ENCODE data around the gene PUS1. TPM values are rescaled to one million over a fixed set of nuclear protein-coding genes. Genes with fewer than 3 reads are reported as not detected.
"Not testable (repeated sequence)": the region's sequence is repeated elsewhere in the genome, so short reads cannot be mapped to it uniquely, and the experiment has no call there.

PUS1 gene
- total and polyA plus RNA-seq, 10 of the 15 experiments (the other 5 are each of a cell fraction or from before 2014, with no cell fraction given), result 1.3 to 74.2 (median 25.4) TPM

DNA sequence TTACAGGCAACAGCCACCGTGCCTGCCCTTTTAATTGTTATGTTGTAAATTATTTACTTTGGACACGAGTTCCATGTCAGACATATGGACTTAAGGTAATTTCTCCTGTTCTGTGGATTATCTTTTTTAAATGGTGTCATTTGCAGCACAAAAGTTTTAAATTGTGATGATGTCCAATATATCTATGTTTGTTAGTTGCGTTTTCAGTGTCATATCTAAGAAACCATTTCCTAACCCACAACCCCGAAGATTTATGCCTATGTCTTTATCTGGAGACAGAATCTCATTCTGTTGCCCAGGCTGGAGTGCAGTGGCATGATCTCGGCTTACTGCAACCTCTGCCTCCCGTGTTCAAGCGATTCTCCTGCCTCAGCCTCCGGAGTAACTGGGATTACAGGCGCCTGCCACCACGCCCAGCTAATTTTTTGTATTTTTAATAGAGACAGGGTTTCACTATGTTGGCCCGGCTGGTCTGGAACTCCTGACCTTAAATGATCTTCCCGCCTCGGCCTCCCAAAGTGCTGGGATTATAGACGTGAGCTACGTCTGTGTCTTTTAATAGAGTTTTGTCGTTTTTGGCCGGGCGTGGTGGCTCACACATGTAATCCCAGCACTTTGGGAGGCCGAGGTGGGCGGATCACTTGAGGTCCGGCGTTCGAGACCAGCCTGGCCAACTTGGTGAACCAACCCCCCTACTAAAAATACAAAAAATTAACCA is 19.8 kb downstream of the PUS1 start:
- in situ Hi-C loops (cut with MboI); DNase-seq (ENCODE audit: low read depth, low spot score); H3K36me3 ChIP-seq (ENCODE audit: control insufficient read depth in 2 of 2, insufficient read depth in 2 of 2, low read length in 1 of 2); H4K20me1 ChIP-seq (ENCODE audit: control insufficient read depth, insufficient read depth); ATAC-seq; H3K9me3 ChIP-seq (replicated peaks; ENCODE audit: control insufficient read depth, insufficient read depth, low read length); BruUV-seq (replicated peaks); H3K9ac ChIP-seq (ENCODE audit: control insufficient read depth, insufficient read depth, low read length); FAIRE-seq; RAD21 ChIA-PET (ENCODE audit: unreplicated experiment); H3K27me3 ChIP-seq (replicated peaks in 1 of 2; ENCODE audit: control insufficient read depth in 2 of 2, insufficient read depth in 2 of 2, low read length in 1 of 2); H3K4me1 ChIP-seq (ENCODE audit: control insufficient read depth, insufficient read depth, low read length); SMC1A ChIA-PET (ENCODE audit: uncharacterized antibody, unreplicated experiment): not testable (repeated sequence)
- H3K79me2 ChIP-seq (ENCODE audit: control insufficient read depth, insufficient read depth, low read length), result peaks cover 31% of the 10 kb centered on the region
- WGBS (ENCODE audit: insufficient coverage, insufficient replicate concordance, low lambda C conversion rate, missing lambda C conversion rate), result 61% methylated on average over 23 of the region's 23 CpGs
- peak overlapping the region; percentile 53; the same call in 1 of the 2 replicates for H3K27ac ChIP-seq (ENCODE audit: control insufficient read depth, insufficient read depth)
- peak overlapping the region; percentile 57 for H3K4me3 ChIP-seq
- intact Hi-C loops (cut with micrococcal nuclease; ENCODE audit: unreplicated experiment), result loop anchor here (2.0 kb wide), 1 partner anchor 20 kb away; the partner anchor contains the start of gene PUS1
- ChIA-PET CTCF (interaction anchor here (0.7 to 1.0 kb wide), 2 partner anchors 13 to 111 kb away, joined by 3 to 4 read pairs; no protein-coding TSS in a partner anchor), POLR2A (interaction anchor here (1.0 kb wide), 1 partner anchor 19 kb away, joined by 3 read pairs; no protein-coding TSS in a partner anchor)
- peak overlapping the region; percentile 81 for H3K4me2 ChIP-seq (ENCODE audit: control insufficient read depth, insufficient read depth)
- H2AFZ ChIP-seq (ENCODE audit: control insufficient read depth, low read depth, low read length), result peak overlapping the region; percentile 66

- no TSS peak for BruUV-seq (replicated peaks)
- Histone ChIP-seq H3K9me3 (replicated peaks; ENCODE audit: control insufficient read depth, insufficient read depth, low read length) (no peaks in the 10 kb centered on the region), H2AFZ (ENCODE audit: control insufficient read depth, low read depth, low read length) (peak within 1 kb of the TSS; percentile 72), H3K27ac (ENCODE audit: control insufficient read depth, insufficient read depth) (peak within 1 kb of the TSS; percentile 75), H3K4me3 (peak within 1 kb of the TSS; percentile 91), H4K20me1 (ENCODE audit: control insufficient read depth, insufficient read depth) (no peaks in the 10 kb centered on the region), H3K36me3 (ENCODE audit: control insufficient read depth in 2 of 2, insufficient read depth in 2 of 2, low read length in 1 of 2) (no peaks in the 10 kb centered on the region; a peak in 1 of 4 replicates), H3K4me1 (ENCODE audit: control insufficient read depth, insufficient read depth, low read length) (peaks cover 3% of the 10 kb centered on the region; the same call in 1 of the 2 replicates), H3K9ac (ENCODE audit: control insufficient read depth, insufficient read depth, low read length) (peak within 1 kb of the TSS; percentile 87), H3K79me2 (ENCODE audit: control insufficient read depth, insufficient read depth, low read length) (peaks cover 36% of the 10 kb centered on the region), H3K4me2 (ENCODE audit: control insufficient read depth, insufficient read depth) (peak within 1 kb of the TSS; percentile 81), H3K27me3 (replicated peaks in 1 of 2; ENCODE audit: control insufficient read depth in 2 of 2, insufficient read depth in 2 of 2, low read length in 1 of 2) (no peaks in the 10 kb centered on the region)
- in situ Hi-C loops (cut with MboI) (no loop called here), intact Hi-C loops (cut with micrococcal nuclease; ENCODE audit: unreplicated experiment) (loop anchor here (2.0 to 10.0 kb wide), 2 partner anchors 21 to 175 kb away; partner anchors contain the start of gene PUS1)
- CTCF ChIA-PET, result interaction anchor here (0.9 to 1.0 kb wide), 2 partner anchors 112 to 114 kb away, joined by 3 to 4 read pairs; no protein-coding TSS in a partner anchor
- FAIRE-seq (peak; percentile 86), DNase-seq (ENCODE audit: low read depth, low spot score) (peak; percentile 53), ATAC-seq (peak; percentile 96)
- WGBS (ENCODE audit: insufficient coverage, insufficient replicate concordance, low lambda C conversion rate, missing lambda C conversion rate), result 2% methylated on average over 59 of the region's 97 CpGs
- POLR2A ChIA-PET, result interaction anchor here (1.0 kb wide), 1 partner anchor 19 kb away, joined by 3 read pairs; no protein-coding TSS in a partner anchor
- RAD21 ChIA-PET (ENCODE audit: unreplicated experiment), result no interaction called here
- SMC1A ChIA-PET (ENCODE audit: uncharacterized antibody, unreplicated experiment), result no interaction called here
- TF ChIP-seq POLR2AphosphoS2 (IDR thresholded peaks at IDR 0.05; ENCODE audit: low read depth, low read length) (no peak), ZNF207 (IDR thresholded peaks at IDR 0.05; ENCODE audit: borderline replicate concordance) (0 out of 2 replicates have a peak, but pooled peaks have one; percentile 80), USF1 (IDR thresholded peaks at IDR 0.05; ENCODE audit: borderline replicate concordance, extremely low read length, insufficient read depth, low read depth, low read length) (no peak), GATAD2B (conservative IDR thresholded peaks at IDR 0.05; ENCODE audit: low read depth) (peak; percentile 95), IRF5 (IDR thresholded peaks at IDR 0.05; ENCODE audit: borderline replicate concordance) (no peak)
- TF ChIP-seq, protein P1, sequence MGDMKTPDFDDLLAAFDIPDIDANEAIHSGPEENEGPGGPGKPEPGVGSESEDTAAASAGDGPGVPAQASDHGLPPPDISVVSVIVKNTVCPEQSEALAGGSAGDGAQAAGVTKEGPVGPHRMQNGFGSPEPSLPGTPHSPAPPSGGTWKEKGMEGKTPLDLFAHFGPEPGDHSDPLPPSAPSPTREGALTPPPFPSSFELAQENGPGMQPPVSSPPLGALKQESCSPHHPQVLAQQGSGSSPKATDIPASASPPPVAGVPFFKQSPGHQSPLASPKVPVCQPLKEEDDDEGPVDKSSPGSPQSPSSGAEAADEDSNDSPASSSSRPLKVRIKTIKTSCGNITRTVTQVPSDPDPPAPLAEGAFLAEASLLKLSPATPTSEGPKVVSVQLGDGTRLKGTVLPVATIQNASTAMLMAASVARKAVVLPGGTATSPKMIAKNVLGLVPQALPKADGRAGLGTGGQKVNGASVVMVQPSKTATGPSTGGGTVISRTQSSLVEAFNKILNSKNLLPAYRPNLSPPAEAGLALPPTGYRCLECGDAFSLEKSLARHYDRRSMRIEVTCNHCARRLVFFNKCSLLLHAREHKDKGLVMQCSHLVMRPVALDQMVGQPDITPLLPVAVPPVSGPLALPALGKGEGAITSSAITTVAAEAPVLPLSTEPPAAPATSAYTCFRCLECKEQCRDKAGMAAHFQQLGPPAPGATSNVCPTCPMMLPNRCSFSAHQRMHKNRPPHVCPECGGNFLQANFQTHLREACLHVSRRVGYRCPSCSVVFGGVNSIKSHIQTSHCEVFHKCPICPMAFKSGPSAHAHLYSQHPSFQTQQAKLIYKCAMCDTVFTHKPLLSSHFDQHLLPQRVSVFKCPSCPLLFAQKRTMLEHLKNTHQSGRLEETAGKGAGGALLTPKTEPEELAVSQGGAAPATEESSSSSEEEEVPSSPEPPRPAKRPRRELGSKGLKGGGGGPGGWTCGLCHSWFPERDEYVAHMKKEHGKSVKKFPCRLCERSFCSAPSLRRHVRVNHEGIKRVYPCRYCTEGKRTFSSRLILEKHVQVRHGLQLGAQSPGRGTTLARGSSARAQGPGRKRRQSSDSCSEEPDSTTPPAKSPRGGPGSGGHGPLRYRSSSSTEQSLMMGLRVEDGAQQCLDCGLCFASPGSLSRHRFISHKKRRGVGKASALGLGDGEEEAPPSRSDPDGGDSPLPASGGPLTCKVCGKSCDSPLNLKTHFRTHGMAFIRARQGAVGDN (IDR thresholded peaks at IDR 0.05), result peak; percentile 69
These were observed 20.5 kb downstream of the PUS1 start, which contains the start of gene EP400 for GRCh38 chr12:131949431-131950181. TSS of gene EP400 (plus strand) at chr12:131949942. CDS start at chr12:131960620, 10,678 bp downstream.

Data from GM12878 (cell line).